DMS114 treated with DMSO at 0.1 percent for 48 hours (cell line): Measurements from ENCODE around the gene PYGB.

Source experiments
- DNase-seq: peaks from one replicate; lab custom pipeline; 2025; ENCODE audit not compliant: unreplicated experiment; lab: John Stamatoyannopoulos, UW

PYGB gene

GRCh38 chr20:25269057-25269832 is 21.4 kb downstream of the PYGB start:
- no peak for DNase-seq

- DNase-seq = no peak
Measured at GRCh38 chr20:25269833-25270170, 21.9 kb downstream of the PYGB start.

GRCh38 chr20:25270829-25271251 is 23.0 kb downstream of the PYGB start:
- DNase-seq = no peak

GRCh38 chr20:25271486-25272222 is 23.8 kb downstream of the PYGB start:
- DNase-seq = no peak

GRCh38 chr20:25272223-25273000 is 24.5 kb downstream of the PYGB start:
- DNase-seq = no peak

- DNase-seq = no peak
Measured at GRCh38 chr20:25273046-25273445, 25.2 kb downstream of the PYGB start.

GRCh38 chr20:25273541-25274358 is 25.9 kb downstream of the PYGB start:
- no peak for DNase-seq

GRCh38 chr20:25274481-25274880 is 26.6 kb downstream of the PYGB start:
- no peak for DNase-seq

- no peak for DNase-seq
Measured at GRCh38 chr20:25274891-25275812, 27.3 kb downstream of the PYGB start.

GRCh38 chr20:25275813-25276532 is 28.1 kb downstream of the PYGB start:
- DNase-seq = no peak

- DNase-seq = no peak
Measured at GRCh38 chr20:25276533-25277050, 28.7 kb downstream of the PYGB start.

GRCh38 chr20:25277051-25277801 is 29.3 kb downstream of the PYGB start:
- DNase-seq = no peak

GRCh38 chr20:25277941-25278521 is 30.1 kb downstream of the PYGB start:
- DNase-seq = no peak

- no peak for DNase-seq
Measured at GRCh38 chr20:25278636-25279361, 30.9 kb downstream of the PYGB start.

GRCh38 chr20:25279403-25279802 is 31.5 kb downstream of the PYGB start:
- no peak for DNase-seq

GRCh38 chr20:25280051-25280573 is 32.2 kb downstream of the PYGB start:
- DNase-seq = no peak
